Neural progenitor cell (in vitro differentiated cells): ENCODE results near the gene ZNF593OS.

Experiments
- CTCF ChIP-seq: fragments of 200-600 bp; sonication (generic); IDR thresholded peaks from 2 replicates; pipeline ENCODE4 v1.5.1; 2017; ENCODE audit warnings: antibody characterized with exemption, mild to moderate bottlenecking
- EZH2 ChIP-seq: fragments of 200-600 bp; sonication (generic); IDR thresholded peaks from 2 replicates; pipeline ENCODE4 v1.6.1; 2017; ENCODE audit warnings: antibody characterized with exemption, mild to moderate bottlenecking, moderate library complexity

GRCh38 chr1:26132834-26133167 lies 38.8 kb downstream of the ZNF593OS start:
- TF ChIP-seq EZH2 (no peak), CTCF (no peak)
